Activated CD8-positive, alpha-beta T cell treated with anti-CD3 and anti-CD28 coated beads for 36 hours (primary cell): ENCODE data around the gene PEX11G. TPM values are rescaled to one million over a fixed set of nuclear protein-coding genes. Genes with fewer than 3 reads are reported as not detected.
A peak's percentile ranks its signal among the peaks of the same experiment; 100 is the strongest.

Experiments
- ATAC-seq: fragments of 200-7000 bp; cut with Tn5 transposase; one replicate; pipeline ENCODE4 v1.10.0; 2021; ENCODE audit warnings: mild to moderate bottlenecking, moderate library complexity
- CTCF ChIA-PET: fragments of 350-600 bp; sonication (Branson Sonifier 250); formaldehyde crosslinking; loops from one replicate; lab custom pipeline; 2021; ENCODE audit warnings: antibody characterized with exemption; lab: Charles Lee
- POLR2A ChIA-PET: fragments of 350-600 bp; sonication (Branson Sonifier 250); formaldehyde crosslinking; loops from one replicate; lab custom pipeline; 2021; ENCODE audit warnings: antibody characterized with exemption; lab: Charles Lee
- DNase-seq: peaks from one replicate; pipeline ENCODE4 v3.0.0-alpha.2; 2020
- H3K27ac Mint-ChIP-seq: one replicate; pipeline ENCODE4 v1.8.0; 2021; ENCODE audit warnings: mild to moderate bottlenecking, mixed read lengths
- H3K27me3 Mint-ChIP-seq: one replicate; pipeline ENCODE4 v1.8.0; 2021; ENCODE audit warnings: mixed read lengths
- H3K36me3 Mint-ChIP-seq: one replicate; pipeline ENCODE4 v1.8.0; 2021; ENCODE audit warnings: low read depth, mixed read lengths
- H3K4me1 Mint-ChIP-seq: one replicate; pipeline ENCODE4 v1.8.0; 2021; ENCODE audit warnings: low read depth, mixed read lengths
- H3K4me3 Mint-ChIP-seq: one replicate; pipeline ENCODE4 v1.8.0; 2021; ENCODE audit warnings: mild to moderate bottlenecking, moderate library complexity, mixed read lengths
- H3K9me3 Mint-ChIP-seq: one replicate; pipeline ENCODE4 v1.8.0; 2021; ENCODE audit warnings: mixed read lengths
- CTCF ChIP-seq: fragments of 200-600 bp; IDR thresholded peaks from one replicate; pipeline ENCODE4 v1.8.0; 2022; ENCODE audit warnings: antibody characterized with exemption, mild to moderate bottlenecking
- intact Hi-C: fragments of 100-400 bp; cut with micrococcal nuclease; formaldehyde crosslinking; loops from one replicate; pipeline ENCODE4 v1.10.0; 2022
- total RNA-seq, 2 experiments: library from RNA; stranded (reverse); gene quantifications; one replicate each; pipeline ENCODE4 v1.2.3, GENCODE V29; 2021

The PEX11G gene
- total RNA-seq, 2 experiments from 2014 or later = 1.4 to 1.5 TPM

GRCh38 chr19:7512400-7512851 lies 23.6 kb upstream of the PEX11G start:
- CTCF ChIA-PET = interaction anchor here (1.0 kb wide), 1 partner anchor 53 kb away, joined by 3 read pairs; no protein-coding TSS in a partner anchor
- POLR2A ChIA-PET = interaction anchor here (0.8 to 1.5 kb wide), 4 partner anchors 10 to 25 kb away, joined by 3 to 5 read pairs (median 4); partner anchors contain the start of gene MCOLN1
- Mint-ChIP-seq H3K4me3 (no peak overlapping the region), H3K4me1 (peaks cover 8% of the 10 kb centered on the region), H3K27me3 (peaks cover 9% of the 10 kb centered on the region), H3K9me3 (no peaks in the 10 kb centered on the region), H3K36me3 (no peaks in the 10 kb centered on the region), H3K27ac (no peak overlapping the region)
- intact Hi-C loops = no loop called here
- ATAC-seq (no peak), DNase-seq (no peak)
- no peak for TF ChIP-seq CTCF

- Mint-ChIP-seq H3K27ac (no peak overlapping the region), H3K9me3 (no peaks in the 10 kb centered on the region), H3K27me3 (peaks cover 15% of the 10 kb centered on the region), H3K36me3 (no peaks in the 10 kb centered on the region), H3K4me3 (no peak overlapping the region), H3K4me1 (peaks cover 11% of the 10 kb centered on the region)
- intact Hi-C loops = no loop called here
- DNase-seq (peak; percentile 44), ATAC-seq (no peak)
- ChIA-PET CTCF (no interaction called here), POLR2A (no interaction called here)
- no peak for TF ChIP-seq CTCF
These were observed 20.8 kb upstream of the PEX11G start for GRCh38 chr19:7509625-7510024.

GRCh38 chr19:7507884-7508283 lies 19.0 kb upstream of the PEX11G start:
- peak; percentile 51 for DNase-seq
- ChIA-PET POLR2A (no interaction called here), CTCF (no interaction called here)
- ATAC-seq = peak; percentile 45
- Mint-ChIP-seq H3K36me3 (no peaks in the 10 kb centered on the region), H3K9me3 (no peaks in the 10 kb centered on the region), H3K4me3 (no peak overlapping the region), H3K4me1 (peaks cover 11% of the 10 kb centered on the region), H3K27me3 (peaks cover 17% of the 10 kb centered on the region), H3K27ac (no peak overlapping the region)
- no peak for TF ChIP-seq CTCF
- intact Hi-C loops = no loop called here

- TF ChIP-seq CTCF = no peak
- Mint-ChIP-seq H3K4me3 (no peak overlapping the region), H3K36me3 (no peaks in the 10 kb centered on the region), H3K27me3 (peaks cover 25% of the 10 kb centered on the region), H3K27ac (no peak overlapping the region), H3K9me3 (no peaks in the 10 kb centered on the region), H3K4me1 (peaks cover 11% of the 10 kb centered on the region)
- DNase-seq = peak; percentile 79
- CTCF ChIA-PET = interaction anchor here (0.7 to 1.3 kb wide), 2 partner anchors 9 to 174 kb away, joined by 3 read pairs; partner anchors contain the start of gene TRAPPC5
- POLR2A ChIA-PET = interaction anchor here (0.5 to 1.2 kb wide), 5 partner anchors 11 to 158 kb away, joined by 3 read pairs; partner anchors contain the start of genes ARHGEF18 and MCOLN1
- intact Hi-C loops = no loop called here
- ATAC-seq = peak; percentile 90
These were observed 17.8 kb upstream of the PEX11G start for GRCh38 chr19:7506385-7507328.
